Measurements from ENCODE around the gene PSMC3IP. TPM values are rescaled to one million over a fixed set of nuclear protein-coding genes. Genes with fewer than 3 reads are reported as not detected.

Gene PSMC3IP
- polyA plus RNA-seq, 1 donor from 2014 or later, result 22.5 TPM

- H3K4me2 ChIP-seq (ENCODE audit: low read length), result no peak overlapping the region
These were observed 25.8 kb upstream of the PSMC3IP start for GRCh38 chr17:42603318-42603717.

GRCh38 chr17:42598905-42599304, 21.4 kb upstream of the PSMC3IP start:
- no peak overlapping the region for H2AFZ ChIP-seq (ENCODE audit: low read depth, low read length)
- H3K9me2 ChIP-seq (ENCODE audit: insufficient read depth, low read length), result no peaks in the 10 kb centered on the region
- no peaks in the 10 kb centered on the region for H3F3A ChIP-seq (ENCODE audit: insufficient read depth, low read length, poor library complexity, severe bottlenecking)
- no peak overlapping the region for H3K9ac ChIP-seq (ENCODE audit: low read length)
- H4K20me1 ChIP-seq (ENCODE audit: insufficient read depth), result no peaks in the 10 kb centered on the region
- TF ChIP-seq MXI1 (conservative IDR thresholded peaks at IDR 0.05; ENCODE audit: poor library complexity, severe bottlenecking) (no peak), RAD21 (conservative IDR thresholded peaks at IDR 0.05) (no peak)
- TF ChIP-seq, protein P1, sequence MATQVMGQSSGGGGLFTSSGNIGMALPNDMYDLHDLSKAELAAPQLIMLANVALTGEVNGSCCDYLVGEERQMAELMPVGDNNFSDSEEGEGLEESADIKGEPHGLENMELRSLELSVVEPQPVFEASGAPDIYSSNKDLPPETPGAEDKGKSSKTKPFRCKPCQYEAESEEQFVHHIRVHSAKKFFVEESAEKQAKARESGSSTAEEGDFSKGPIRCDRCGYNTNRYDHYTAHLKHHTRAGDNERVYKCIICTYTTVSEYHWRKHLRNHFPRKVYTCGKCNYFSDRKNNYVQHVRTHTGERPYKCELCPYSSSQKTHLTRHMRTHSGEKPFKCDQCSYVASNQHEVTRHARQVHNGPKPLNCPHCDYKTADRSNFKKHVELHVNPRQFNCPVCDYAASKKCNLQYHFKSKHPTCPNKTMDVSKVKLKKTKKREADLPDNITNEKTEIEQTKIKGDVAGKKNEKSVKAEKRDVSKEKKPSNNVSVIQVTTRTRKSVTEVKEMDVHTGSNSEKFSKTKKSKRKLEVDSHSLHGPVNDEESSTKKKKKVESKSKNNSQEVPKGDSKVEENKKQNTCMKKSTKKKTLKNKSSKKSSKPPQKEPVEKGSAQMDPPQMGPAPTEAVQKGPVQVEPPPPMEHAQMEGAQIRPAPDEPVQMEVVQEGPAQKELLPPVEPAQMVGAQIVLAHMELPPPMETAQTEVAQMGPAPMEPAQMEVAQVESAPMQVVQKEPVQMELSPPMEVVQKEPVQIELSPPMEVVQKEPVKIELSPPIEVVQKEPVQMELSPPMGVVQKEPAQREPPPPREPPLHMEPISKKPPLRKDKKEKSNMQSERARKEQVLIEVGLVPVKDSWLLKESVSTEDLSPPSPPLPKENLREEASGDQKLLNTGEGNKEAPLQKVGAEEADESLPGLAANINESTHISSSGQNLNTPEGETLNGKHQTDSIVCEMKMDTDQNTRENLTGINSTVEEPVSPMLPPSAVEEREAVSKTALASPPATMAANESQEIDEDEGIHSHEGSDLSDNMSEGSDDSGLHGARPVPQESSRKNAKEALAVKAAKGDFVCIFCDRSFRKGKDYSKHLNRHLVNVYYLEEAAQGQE (IDR thresholded peaks at IDR 0.05; ENCODE audit: borderline replicate concordance), result no peak
- H3K27ac ChIP-seq (ENCODE audit: low read length), result no peak overlapping the region
- no peak overlapping the region for H3K4me3 ChIP-seq (ENCODE audit: low read length)
- H3K9me3 ChIP-seq (ENCODE audit: low read length), result no peaks in the 10 kb centered on the region
- no peak overlapping the region for H3K4me2 ChIP-seq (ENCODE audit: low read length)
- no peaks in the 10 kb centered on the region for H3K27me3 ChIP-seq (ENCODE audit: insufficient read depth, low read depth, low read length)
- H3K79me2 ChIP-seq (replicated peaks; ENCODE audit: insufficient read depth, low read length), result peaks cover 26% of the 10 kb centered on the region
- no peaks in the 10 kb centered on the region for H3K36me3 ChIP-seq (ENCODE audit: insufficient read depth, low read length)

More at GRCh38 chr17:42603318-42603717, 25.8 kb upstream of the PSMC3IP start:
- Histone ChIP-seq H2AFZ (ENCODE audit: low read depth, low read length) (no peak overlapping the region), H3K9ac (ENCODE audit: low read length) (no peak overlapping the region), H3K27ac (ENCODE audit: low read length) (no peak overlapping the region), H3K79me2 (replicated peaks; ENCODE audit: insufficient read depth, low read length) (peaks cover 62% of the 10 kb centered on the region), H3F3A (ENCODE audit: insufficient read depth, low read length, poor library complexity, severe bottlenecking) (no peaks in the 10 kb centered on the region), H3K9me2 (ENCODE audit: insufficient read depth, low read length) (no peaks in the 10 kb centered on the region), H3K4me3 (ENCODE audit: low read length) (no peak overlapping the region), H3K9me3 (ENCODE audit: low read length) (no peaks in the 10 kb centered on the region), H3K36me3 (ENCODE audit: insufficient read depth, low read length) (no peaks in the 10 kb centered on the region), H4K20me1 (ENCODE audit: insufficient read depth) (no peaks in the 10 kb centered on the region), H3K27me3 (ENCODE audit: insufficient read depth, low read depth, low read length) (no peaks in the 10 kb centered on the region)
- TF ChIP-seq EZH2 (IDR thresholded peaks at IDR 0.05; ENCODE audit: borderline replicate concordance, insufficient read depth, low read length, poor library complexity, severe bottlenecking) (no peak), TAF1 (IDR thresholded peaks at IDR 0.05; ENCODE audit: low read depth) (no peak), RAD21 (conservative IDR thresholded peaks at IDR 0.05) (no peak), EP300 (conservative IDR thresholded peaks at IDR 0.05; ENCODE audit: poor library complexity, severe bottlenecking) (no peak), MXI1 (conservative IDR thresholded peaks at IDR 0.05; ENCODE audit: poor library complexity, severe bottlenecking) (no peak), SMC3 (conservative IDR thresholded peaks at IDR 0.05; ENCODE audit: poor library complexity) (no peak), POLR2AphosphoS5 (IDR thresholded peaks at IDR 0.05) (no peak)
- TF ChIP-seq, protein P1 (IDR thresholded peaks at IDR 0.05; ENCODE audit: borderline replicate concordance), result no peak
- TF ChIP-seq, protein P2, sequence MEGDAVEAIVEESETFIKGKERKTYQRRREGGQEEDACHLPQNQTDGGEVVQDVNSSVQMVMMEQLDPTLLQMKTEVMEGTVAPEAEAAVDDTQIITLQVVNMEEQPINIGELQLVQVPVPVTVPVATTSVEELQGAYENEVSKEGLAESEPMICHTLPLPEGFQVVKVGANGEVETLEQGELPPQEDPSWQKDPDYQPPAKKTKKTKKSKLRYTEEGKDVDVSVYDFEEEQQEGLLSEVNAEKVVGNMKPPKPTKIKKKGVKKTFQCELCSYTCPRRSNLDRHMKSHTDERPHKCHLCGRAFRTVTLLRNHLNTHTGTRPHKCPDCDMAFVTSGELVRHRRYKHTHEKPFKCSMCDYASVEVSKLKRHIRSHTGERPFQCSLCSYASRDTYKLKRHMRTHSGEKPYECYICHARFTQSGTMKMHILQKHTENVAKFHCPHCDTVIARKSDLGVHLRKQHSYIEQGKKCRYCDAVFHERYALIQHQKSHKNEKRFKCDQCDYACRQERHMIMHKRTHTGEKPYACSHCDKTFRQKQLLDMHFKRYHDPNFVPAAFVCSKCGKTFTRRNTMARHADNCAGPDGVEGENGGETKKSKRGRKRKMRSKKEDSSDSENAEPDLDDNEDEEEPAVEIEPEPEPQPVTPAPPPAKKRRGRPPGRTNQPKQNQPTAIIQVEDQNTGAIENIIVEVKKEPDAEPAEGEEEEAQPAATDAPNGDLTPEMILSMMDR (IDR thresholded peaks at IDR 0.05; ENCODE audit: poor library complexity, severe bottlenecking), result no peak
